ENCODE data around the gene ARID2. TPM values are rescaled to one million over a fixed set of nuclear protein-coding genes. Genes with fewer than 3 reads are reported as not detected.

ARID2 gene
- total RNA-seq, 2 experiments from 2014 or later: 30.1 to 44.9 TPM

DNA sequence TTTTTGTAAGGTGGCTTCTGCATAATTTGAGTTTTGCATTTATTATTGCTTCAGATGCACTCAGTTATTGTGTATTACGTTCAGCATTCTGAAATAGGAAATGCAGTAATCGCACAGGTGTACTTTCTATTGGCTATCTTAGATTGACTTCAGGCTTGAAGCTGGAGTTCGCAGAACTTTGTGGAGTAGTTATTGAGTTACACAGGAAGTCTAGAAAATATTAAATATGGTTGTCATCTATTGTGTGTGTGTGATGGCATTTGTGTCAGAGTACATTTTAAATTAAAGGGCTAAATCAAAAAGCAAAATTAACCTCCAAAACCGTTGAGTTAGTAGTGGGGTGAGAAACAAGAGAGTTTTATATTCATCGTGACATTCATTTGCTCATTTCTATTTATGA is 2.7 kb downstream of the ARID2 start:
- no peaks in the 10 kb centered on the region; the same call in 1 of the 2 replicates for H4K20me1 ChIP-seq (ENCODE audit: insufficient read depth, low read length)
- ChIA-PET CTCF (ENCODE audit: unreplicated experiment) (no interaction called here), POLR2A (no interaction called here)
- no peaks in the 10 kb centered on the region for H3K9me2 ChIP-seq (ENCODE audit: insufficient read depth, low read length)
- intact Hi-C loops (cut with micrococcal nuclease; ENCODE audit: unreplicated experiment): no loop called here
- peak overlapping the region; percentile 98 for H3K4me3 ChIP-seq (ENCODE audit: low read depth, low read length, poor library complexity, severe bottlenecking)
- TF ChIP-seq CTCF (conservative IDR thresholded peaks at IDR 0.05; ENCODE audit: low read length) (no peak), EZH2phosphoT487 (IDR thresholded peaks at IDR 0.05; ENCODE audit: borderline replicate concordance, low read depth, low read length) (no peak)
- H3K36me3 ChIP-seq (ENCODE audit: insufficient read depth, low read length): peaks cover 45% of the 10 kb centered on the region
- H3K9me3 ChIP-seq (ENCODE audit: low read length): peaks cover 14% of the 10 kb centered on the region; the same call in 1 of the 2 replicates
- peak overlapping the region; percentile 97 for H3K27ac ChIP-seq (ENCODE audit: low read depth, low read length, poor library complexity, severe bottlenecking)
- no peak overlapping the region for H2AFZ ChIP-seq (ENCODE audit: low read length)
- H3K4me2 ChIP-seq (ENCODE audit: low read length): peak overlapping the region; percentile 81
- H3K79me2 ChIP-seq (ENCODE audit: insufficient read depth, low read depth, low read length): peaks cover 66% of the 10 kb centered on the region
- peaks cover 17% of the 10 kb centered on the region for H3K4me1 ChIP-seq (ENCODE audit: insufficient read depth, low read length, poor library complexity, severe bottlenecking)
- no TSS peak for BruUV-seq (replicated peaks)
- DNase-seq (ENCODE audit: low spot score): peak; percentile 66

- Histone ChIP-seq H3K4me1 (ENCODE audit: insufficient read depth, low read length, poor library complexity, severe bottlenecking) (peaks cover 17% of the 10 kb centered on the region), H3K79me2 (ENCODE audit: insufficient read depth, low read depth, low read length) (peaks cover 73% of the 10 kb centered on the region), H3K4me2 (ENCODE audit: low read length) (peak overlapping the region; percentile 81), H4K20me1 (ENCODE audit: insufficient read depth, low read length) (no peaks in the 10 kb centered on the region; the same call in 1 of the 2 replicates), H3K9me3 (ENCODE audit: low read length) (peaks cover 14% of the 10 kb centered on the region; the same call in 1 of the 2 replicates), H2AFZ (ENCODE audit: low read length) (no peak overlapping the region), H3K36me3 (ENCODE audit: insufficient read depth, low read length) (peaks cover 52% of the 10 kb centered on the region), H3K9me2 (ENCODE audit: insufficient read depth, low read length) (no peaks in the 10 kb centered on the region), H3K27ac (ENCODE audit: low read depth, low read length, poor library complexity, severe bottlenecking) (no peak overlapping the region), H3K4me3 (ENCODE audit: low read depth, low read length, poor library complexity, severe bottlenecking) (peak overlapping the region; percentile 98)
- POLR2A ChIA-PET: interaction anchor here (1.5 kb wide), 1 partner anchor 9 kb away, joined by 4 read pairs; no protein-coding TSS in a partner anchor
- BruUV-seq (replicated peaks): no TSS peak
- DNase-seq (ENCODE audit: low spot score): no peak
- TF ChIP-seq EZH2phosphoT487 (IDR thresholded peaks at IDR 0.05; ENCODE audit: borderline replicate concordance, low read depth, low read length) (no peak), CTCF (conservative IDR thresholded peaks at IDR 0.05; ENCODE audit: low read length) (no peak)
- intact Hi-C loops (cut with micrococcal nuclease; ENCODE audit: unreplicated experiment): no loop called here
- CTCF ChIA-PET (ENCODE audit: unreplicated experiment): no interaction called here
Measured at GRCh38 chr12:45732936-45733335, 3.4 kb downstream of the ARID2 start.

GRCh38 chr12:45737638-45738037 is 8.1 kb downstream of the ARID2 start:
- POLR2A ChIA-PET: interaction anchor here (0.8 kb wide), 1 partner anchor 526 kb away, joined by 3 read pairs; no protein-coding TSS in a partner anchor
- H3K79me2 ChIP-seq (ENCODE audit: insufficient read depth, low read depth, low read length): peaks cover 95% of the 10 kb centered on the region

More at GRCh38 chr12:45737638-45738037, 8.1 kb downstream of the ARID2 start:
- Histone ChIP-seq H2AFZ (ENCODE audit: low read length) (no peak overlapping the region), H3K4me2 (ENCODE audit: low read length) (no peak overlapping the region), H3K9me3 (ENCODE audit: low read length) (peaks cover 34% of the 10 kb centered on the region), H3K27ac (ENCODE audit: low read depth, low read length, poor library complexity, severe bottlenecking) (no peak overlapping the region), H3K4me3 (ENCODE audit: low read depth, low read length, poor library complexity, severe bottlenecking) (no peak overlapping the region), H3K9me2 (ENCODE audit: insufficient read depth, low read length) (no peaks in the 10 kb centered on the region), H4K20me1 (ENCODE audit: insufficient read depth, low read length) (no peaks in the 10 kb centered on the region), H3K36me3 (ENCODE audit: insufficient read depth, low read length) (peaks cover 78% of the 10 kb centered on the region), H3K4me1 (ENCODE audit: insufficient read depth, low read length, poor library complexity, severe bottlenecking) (peaks cover 13% of the 10 kb centered on the region)
- intact Hi-C loops (cut with micrococcal nuclease; ENCODE audit: unreplicated experiment): no loop called here
- CTCF ChIA-PET (ENCODE audit: unreplicated experiment): no interaction called here
- BruUV-seq (replicated peaks): no TSS peak
- TF ChIP-seq CTCF (conservative IDR thresholded peaks at IDR 0.05; ENCODE audit: low read length) (no peak), EZH2phosphoT487 (IDR thresholded peaks at IDR 0.05; ENCODE audit: borderline replicate concordance, low read depth, low read length) (no peak)
- DNase-seq (ENCODE audit: low spot score): no peak

Data from OCI-LY7 (cell line).